Stimulated activated CD8-positive, alpha-beta memory T cell treated with anti-CD3 and anti-CD28 coated beads, Interleukin-7, amount 100 ng/mL, for 4 hours (primary cell): ENCODE results near the gene ITIH4.

ENCODE experiments used
- DNase-seq, 2 donors: peaks; one replicate each; pipeline ENCODE4 v3.0.0-alpha.2; 2020; ENCODE audit warnings: low read depth in 2 of 2

ITIH4 gene

GRCh38 chr3:52831500-52832301 lies 1.2 kb upstream of the ITIH4 start:
- DNase-seq, result no peak

GRCh38 chr3:52829906-52830463 lies 487 bp downstream of the ITIH4 start:
- DNase-seq, result no peak

GRCh38 chr3:52829482-52829881 lies 990 bp downstream of the ITIH4 start:
- no peak for DNase-seq

GRCh38 chr3:52827866-52828376 lies 2.6 kb downstream of the ITIH4 start:
- no peak for DNase-seq

- DNase-seq, result no peak
Measured at GRCh38 chr3:52827441-52827840, 3.0 kb downstream of the ITIH4 start.

- no peak for DNase-seq
Measured at GRCh38 chr3:52824037-52824436, 6.4 kb downstream of the ITIH4 start.

- no peak for DNase-seq
Measured at GRCh38 chr3:52822363-52822762, 8.1 kb downstream of the ITIH4 start.

GRCh38 chr3:52820736-52821135 lies 9.7 kb downstream of the ITIH4 start:
- no peak for DNase-seq

- DNase-seq, result no peak
Measured at GRCh38 chr3:52819936-52820335, 10.5 kb downstream of the ITIH4 start.

GRCh38 chr3:52817860-52818259 lies 12.6 kb downstream of the ITIH4 start:
- no peak for DNase-seq

- no peak for DNase-seq
Measured at GRCh38 chr3:52817221-52817620, 13.3 kb downstream of the ITIH4 start.

- no peak for DNase-seq
Measured at GRCh38 chr3:52816654-52817053, 13.8 kb downstream of the ITIH4 start.

GRCh38 chr3:52816199-52816598 lies 14.3 kb downstream of the ITIH4 start:
- DNase-seq, result no peak

GRCh38 chr3:52813810-52814209 lies 16.7 kb downstream of the ITIH4 start:
- DNase-seq, result no peak

- no peak for DNase-seq
Measured at GRCh38 chr3:52811452-52812011, 18.9 kb downstream of the ITIH4 start.

- DNase-seq, result no peak
Measured at GRCh38 chr3:52810923-52811322, 19.5 kb downstream of the ITIH4 start.

GRCh38 chr3:52809662-52810377 lies 20.7 kb downstream of the ITIH4 start:
- no peak for DNase-seq

GRCh38 chr3:52809149-52809548 lies 21.3 kb downstream of the ITIH4 start:
- no peak for DNase-seq

GRCh38 chr3:52805270-52806039 lies 25.0 kb downstream of the ITIH4 start:
- no peak for DNase-seq

GRCh38 chr3:52801839-52802238 lies 28.6 kb downstream of the ITIH4 start:
- no peak for DNase-seq

- no peak for DNase-seq
Measured at GRCh38 chr3:52800079-52800478, 30.4 kb downstream of the ITIH4 start.
